AML-193 (cell line): ENCODE data around the gene AKNA.

Experiments used
- DNase-seq, 2 experiments: peaks; one replicate each; lab custom pipeline; 2025; lab: John Stamatoyannopoulos, UW

Gene AKNA

DNA sequence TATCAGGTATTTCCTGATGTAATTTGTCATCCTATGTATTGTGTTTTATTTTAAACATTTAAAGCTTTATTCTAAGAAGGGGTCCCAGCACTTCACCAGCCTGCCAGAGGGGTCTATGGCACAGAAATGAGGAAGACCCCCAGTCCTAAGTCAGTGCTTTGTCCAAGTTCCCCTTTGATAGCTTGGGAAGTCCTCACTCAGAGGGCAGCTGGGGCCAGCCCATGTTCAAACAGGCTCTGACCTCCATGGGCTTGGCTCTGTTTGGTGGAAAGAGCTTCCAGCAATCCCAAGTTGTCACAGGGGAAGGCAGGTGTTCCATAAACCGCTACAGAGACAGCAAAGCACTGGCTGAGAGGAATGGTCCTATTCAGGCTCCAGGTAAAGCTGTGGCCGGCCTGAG, 26.6 kb upstream of the AKNA start:
- DNase-seq = no peak

DNA sequence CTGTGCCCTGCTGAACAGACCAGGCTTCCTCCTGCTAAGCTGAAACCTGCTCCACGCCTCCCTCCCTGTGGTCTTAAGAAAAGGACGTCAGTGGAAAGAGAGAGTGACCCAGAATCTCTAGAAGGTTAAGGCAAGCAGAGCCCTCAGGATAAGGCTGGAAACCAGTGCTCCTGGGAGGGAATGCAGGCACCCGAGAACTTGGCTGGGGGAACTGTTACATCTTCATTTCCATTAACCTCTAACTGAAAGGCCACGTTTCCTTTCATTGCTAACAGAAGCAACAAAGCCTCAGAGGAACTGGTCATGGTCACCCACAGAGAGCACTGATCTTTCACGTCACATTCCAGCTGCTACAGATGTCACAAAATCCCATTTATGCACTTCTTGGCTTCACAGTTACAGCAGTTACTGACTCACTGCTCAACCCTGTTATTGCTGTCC, 26.1 kb upstream of the AKNA start:
- DNase-seq = no peak

DNA sequence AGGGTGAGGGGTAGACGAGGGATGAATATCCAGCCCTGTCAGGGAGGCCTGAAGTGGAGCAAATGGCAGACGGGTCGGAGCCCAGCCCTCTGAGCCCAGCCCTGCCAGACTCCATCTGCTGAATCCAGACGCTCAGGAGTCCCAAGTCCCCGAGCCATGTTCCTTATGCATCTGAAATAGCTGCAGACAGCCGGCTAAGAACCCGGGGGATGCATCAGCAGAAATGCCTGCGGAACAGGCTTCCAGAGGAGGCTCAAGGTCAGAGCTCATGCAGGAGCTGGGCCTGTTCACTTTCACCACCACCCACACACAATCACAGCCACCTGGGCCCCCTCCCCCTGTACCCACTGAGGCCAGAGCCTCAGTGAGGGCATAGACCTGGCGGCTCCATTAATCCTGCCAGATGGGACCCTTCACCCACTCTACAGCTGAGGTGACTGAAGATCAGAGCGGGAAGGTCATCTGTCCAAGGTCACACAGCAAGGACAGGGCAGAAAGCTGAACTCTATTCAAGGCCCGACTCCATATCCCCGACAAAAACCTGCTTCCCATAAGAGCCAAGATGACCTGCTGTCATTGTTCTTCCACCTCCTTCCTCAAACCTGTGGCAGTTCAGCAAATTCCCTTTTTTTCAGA, 24.4 kb upstream of the AKNA start:
- no peak for DNase-seq

DNA sequence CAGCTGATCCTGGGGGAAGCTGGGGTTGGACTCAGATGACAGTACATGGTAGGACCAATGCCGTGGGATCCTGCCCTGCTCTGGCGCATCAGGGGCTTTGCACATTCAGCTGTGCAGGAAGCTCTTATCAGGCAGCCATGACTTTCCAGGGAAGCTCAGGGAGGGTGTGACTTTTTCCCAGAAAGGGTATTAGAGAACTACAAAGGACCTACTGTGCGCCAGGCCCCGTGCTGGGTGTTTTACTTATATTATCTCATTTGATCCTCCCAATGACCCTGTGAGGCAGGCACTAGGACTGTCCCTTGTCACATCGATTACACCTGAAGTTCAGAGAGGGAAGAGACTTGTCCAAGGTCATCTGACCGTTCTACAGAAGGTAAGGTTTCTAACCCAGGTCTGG, 23.7 kb upstream of the AKNA start:
- no peak for DNase-seq

DNA sequence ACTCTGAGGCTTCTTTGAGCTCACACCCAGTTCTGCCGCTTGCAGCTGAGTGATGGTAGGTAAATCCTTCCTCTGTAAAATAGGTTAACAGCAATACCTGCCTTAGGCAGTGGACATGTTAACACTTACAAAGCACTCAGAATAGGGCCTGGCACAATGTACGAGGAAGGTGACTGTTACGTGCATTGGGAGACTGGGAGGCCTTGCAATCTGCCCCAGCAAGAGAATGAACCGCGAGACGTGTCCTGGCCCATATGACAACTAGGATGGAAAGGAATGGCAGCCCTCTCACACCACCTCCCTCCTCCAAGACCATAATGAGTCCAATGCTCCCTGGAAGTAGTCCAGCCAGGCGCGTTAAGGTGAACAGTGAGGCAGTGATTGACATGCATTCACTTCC, 23.1 kb upstream of the AKNA start:
- no peak for DNase-seq

DNA sequence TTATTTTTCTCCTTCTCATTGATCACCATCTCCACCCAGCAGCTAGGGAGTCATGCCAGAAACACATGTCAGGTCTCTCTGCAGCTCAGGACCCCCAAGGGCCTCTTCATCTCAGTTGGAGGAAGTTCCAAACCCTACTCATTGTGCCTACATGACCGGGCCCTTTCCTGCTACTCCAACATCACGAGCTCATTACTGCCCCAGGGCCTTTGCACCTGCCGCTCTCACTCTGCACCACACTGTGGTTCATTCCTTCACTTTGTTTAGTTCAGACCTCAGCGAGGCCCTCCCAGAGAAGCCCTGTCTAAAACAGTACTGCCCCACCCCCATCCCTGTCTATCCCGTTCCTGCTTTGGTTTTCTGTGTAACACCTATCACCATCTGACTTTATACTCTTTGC, 22.1 kb upstream of the AKNA start:
- no peak for DNase-seq

DNA sequence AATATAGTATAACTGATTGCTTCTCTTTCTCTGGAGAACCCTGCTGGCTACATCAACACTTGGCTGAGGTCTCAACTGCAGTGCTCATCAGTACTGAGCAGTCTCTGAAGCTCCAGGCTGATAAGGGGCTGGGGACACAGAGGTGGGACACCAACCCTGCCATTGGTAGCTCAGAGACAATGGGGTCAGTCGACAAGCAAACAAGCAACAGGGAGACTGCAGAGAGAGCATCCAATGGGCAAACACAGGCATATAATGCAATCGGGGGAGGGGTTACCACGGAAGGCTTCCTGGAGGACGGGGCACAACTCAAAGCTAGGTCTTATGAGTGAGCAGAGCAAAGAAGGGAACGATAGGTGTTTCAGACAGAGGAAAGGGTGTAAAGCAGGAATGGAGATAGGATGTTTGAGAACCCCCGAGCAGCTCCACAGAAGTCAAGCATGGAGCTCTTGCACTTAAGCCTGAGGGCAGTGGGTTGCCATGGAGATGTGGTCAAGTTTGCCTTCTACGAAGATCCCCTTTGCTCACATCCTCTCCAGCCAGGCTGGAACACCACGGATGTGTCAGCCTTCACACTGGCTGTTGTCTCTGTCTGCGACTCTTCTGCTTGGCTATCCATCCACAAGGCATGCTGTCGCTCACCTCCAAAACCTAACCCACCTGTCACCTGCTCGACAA, 21.5 kb upstream of the AKNA start:
- peak; percentile 54 to 64 for DNase-seq

DNA sequence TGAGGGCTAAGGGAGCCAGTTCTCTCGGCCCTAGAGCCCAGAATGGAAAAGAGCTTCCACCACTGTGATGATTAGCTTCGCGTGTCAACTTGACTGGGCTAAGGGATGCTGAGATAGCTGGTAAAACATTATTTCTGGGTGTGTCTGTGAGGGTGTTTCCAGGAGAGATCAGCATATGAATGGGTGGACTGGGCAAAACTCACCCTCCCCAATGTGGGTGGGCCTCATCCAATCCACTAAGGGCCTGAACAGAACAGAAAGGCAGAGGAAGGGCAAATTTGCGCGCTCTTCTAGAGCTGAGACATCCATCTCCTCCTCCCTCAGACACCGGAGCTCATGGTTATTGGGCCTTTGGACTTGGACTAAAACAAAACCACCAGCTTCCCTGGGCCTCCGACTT, 20.9 kb upstream of the AKNA start:
- DNase-seq = no peak

DNA sequence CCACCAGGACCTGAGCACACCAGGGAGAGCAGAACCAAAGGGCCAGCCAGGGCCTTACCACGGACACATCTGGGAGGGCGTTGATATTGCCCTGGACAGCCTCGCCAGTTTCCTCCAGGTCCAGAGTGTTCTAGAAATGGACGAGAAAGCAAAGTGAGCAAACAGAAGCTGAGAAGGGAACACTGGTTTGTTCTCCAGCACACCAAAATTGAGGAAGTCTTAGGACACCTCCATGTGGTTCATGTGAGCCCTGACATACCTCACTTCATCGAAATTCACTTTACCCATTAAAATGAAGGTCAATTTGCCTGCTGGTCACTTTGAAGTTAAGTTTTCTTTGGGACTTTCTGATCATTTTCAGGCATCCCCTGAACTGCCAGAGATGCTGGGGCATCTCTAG, 20.1 kb upstream of the AKNA start:
- DNase-seq = no peak

DNA sequence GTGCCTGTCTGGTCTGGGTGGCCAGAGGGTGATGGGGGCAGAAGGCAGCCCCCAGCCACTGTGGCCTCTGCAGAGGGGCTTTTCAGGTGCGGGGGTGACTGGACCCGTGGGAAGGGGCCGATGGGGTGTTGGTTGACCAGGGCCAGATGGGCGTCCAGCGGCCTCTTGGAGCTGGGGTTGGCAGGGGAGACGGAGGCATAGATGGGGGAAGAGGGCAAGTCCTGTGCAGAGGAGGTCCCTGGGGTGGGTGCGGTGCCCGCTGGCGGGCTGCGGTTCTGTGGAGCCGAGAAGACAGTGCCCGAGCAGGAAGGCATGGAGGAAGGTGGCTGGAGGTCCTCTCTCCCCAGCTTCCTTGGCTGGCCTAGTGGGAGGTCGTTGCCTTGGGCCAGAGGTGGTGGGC, 18.7 kb upstream of the AKNA start:
- DNase-seq = no peak

DNA sequence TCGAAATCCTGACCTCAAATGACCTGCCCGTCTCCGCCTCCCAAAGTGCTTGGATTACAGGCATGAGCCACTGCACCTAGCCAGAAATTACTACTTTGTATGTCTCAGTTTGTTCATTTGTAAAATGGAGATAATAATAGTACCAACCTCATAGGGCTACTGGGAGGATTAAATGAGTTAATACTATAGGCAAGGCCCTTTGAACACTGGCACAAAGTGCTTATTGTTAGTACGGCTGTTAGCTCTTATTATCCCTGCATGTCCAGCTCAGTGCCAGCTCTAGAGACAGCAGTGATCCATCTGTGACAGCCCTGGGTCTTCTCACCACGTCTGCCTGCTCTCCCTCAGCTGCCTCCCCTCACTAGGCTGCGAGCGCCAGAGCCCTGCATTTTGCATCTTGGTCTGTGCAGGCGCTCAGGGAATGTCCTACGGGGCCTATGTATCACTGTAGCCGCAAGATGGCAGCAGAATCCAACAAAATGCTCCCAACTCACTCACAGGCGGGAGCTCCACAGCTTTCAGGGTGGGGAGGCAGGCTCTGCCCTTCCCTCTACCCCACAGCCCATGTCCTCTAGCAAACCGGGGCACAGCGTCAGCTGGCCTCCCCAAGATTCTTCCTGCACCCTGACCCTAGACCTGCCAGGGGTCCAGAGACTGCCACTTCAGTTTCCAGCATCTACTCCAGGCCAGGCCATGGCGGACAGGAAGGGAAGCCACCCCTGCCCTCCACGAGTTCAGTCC, 17.7 kb upstream of the AKNA start:
- peak; percentile 64 to 67 for DNase-seq

DNA sequence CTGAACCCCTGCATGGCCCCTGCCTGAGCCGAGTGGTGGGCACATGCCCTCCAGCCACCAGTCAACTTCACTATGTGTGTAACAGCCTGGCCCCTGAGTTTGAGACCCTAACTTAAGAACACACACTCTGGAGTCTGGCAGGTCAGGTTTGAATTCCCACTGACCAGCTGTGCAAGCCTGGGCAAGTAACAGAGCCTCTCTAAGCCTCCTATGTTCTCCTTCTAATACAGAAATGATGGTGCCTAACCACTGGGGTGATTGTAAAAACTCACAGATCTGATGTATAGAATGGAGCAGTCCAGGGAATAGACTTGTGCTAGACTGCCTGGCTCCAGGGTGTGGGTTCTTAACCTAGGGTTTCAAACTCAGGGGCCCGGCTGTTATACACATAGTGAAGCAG, 16.7 kb upstream of the AKNA start:
- no peak for DNase-seq

DNA sequence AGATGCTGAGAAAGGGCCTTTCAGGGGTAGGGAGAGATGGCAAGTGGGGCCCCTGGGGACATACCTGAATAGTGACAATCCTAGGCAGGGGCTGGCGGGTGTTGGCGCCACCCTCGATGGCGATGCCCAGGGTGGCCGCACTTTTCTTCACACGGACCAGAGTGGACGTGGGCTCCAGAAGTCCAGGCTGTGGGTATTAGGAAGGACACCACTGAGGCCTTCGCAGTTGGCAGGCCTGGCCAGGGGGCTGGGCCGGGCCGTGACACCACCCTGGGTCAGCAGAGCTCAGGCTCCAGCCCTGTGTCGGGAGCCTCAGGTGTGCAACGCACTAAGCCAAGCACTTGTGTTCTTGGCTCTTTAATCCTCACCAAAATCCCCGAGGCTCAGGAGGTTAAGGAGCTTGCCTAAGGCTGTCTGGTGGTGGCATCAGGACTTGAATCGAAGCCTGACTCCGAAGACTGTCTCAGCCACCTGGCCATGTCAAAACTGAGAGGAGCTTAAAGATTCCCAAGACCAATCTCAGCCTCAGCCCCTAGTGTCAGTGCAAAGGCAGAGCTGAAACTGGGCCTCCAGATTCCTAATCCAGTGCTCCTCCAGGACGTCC, 15.5 kb upstream of the AKNA start:
- DNase-seq = no peak

DNA sequence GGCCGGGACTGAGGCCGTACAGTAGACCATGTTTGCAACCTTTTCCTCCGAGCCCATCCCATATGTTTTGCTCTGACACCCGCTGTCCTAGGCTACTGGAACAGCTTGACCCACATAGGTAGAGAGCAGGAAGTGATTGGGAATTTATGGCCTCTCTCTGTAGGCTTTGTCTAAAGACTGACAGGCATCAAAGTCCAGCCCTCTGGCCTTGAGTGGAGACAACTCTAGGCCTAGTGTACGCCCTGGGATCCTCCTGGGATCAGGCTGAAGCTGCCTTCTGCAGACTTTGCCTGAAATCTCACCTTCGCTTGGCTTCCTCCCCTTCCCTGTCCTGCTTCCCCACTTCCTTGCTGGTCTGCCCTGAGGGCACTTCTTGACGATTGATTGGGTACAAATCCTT, 13.6 kb upstream of the AKNA start:
- DNase-seq = no peak

DNA sequence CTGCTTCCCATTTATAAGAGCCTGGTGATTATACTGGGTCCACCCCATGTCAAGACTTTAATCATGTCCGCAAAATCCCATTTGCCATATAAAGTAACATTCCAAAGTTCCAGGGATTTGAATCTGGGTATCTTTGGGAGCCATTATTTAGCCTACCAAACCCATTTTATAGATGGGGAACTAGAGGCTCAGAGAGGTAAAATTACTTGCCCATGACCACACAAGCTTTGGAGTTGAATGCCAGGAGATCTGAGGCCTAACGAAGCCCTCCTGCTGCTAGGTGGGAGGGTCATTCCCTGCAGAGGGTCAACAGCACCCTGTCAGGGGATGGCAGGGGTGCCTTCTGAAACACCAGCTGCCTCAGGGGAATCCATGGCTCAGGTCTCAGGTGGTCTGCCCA, 13.0 kb upstream of the AKNA start:
- no peak for DNase-seq

DNA sequence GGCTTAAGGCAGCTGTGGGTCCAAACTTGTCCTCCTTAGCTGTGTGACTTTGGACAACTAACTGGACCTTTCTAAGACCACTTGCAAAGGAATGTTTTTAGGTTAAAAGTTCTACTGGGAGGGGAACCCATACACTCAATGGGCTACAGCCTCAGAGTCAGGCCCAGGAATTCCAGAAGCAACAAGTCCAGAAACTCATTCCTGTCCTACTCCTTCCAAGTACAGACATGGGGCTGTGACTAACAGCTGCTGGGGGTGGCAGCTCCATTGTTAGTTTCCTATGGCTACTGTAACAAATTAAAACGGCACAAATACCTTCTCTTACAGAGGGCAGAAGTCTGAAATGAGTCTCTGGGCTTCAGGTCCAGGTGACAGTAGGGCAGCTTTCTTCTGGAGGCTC, 12.4 kb upstream of the AKNA start:
- no peak for DNase-seq

DNA sequence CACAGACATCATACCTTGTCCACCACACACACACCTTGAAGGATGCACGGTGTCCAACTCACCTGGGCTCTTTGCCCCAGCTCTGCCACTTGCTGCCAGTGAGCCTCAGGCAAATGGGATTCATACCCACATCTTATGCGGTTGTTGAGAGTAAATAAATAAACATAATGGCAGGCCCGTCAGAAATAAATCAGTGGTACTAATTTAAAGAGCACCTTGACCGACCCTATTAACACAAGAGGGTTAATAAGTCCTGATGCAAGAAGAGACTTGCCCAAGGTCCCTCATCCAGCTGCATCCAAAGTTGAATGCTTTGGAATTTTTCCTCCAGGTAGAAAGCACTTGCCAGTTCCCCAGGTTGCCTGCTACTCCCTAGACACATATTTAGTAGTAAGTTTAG, 11.6 kb upstream of the AKNA start:
- DNase-seq = no peak

DNA sequence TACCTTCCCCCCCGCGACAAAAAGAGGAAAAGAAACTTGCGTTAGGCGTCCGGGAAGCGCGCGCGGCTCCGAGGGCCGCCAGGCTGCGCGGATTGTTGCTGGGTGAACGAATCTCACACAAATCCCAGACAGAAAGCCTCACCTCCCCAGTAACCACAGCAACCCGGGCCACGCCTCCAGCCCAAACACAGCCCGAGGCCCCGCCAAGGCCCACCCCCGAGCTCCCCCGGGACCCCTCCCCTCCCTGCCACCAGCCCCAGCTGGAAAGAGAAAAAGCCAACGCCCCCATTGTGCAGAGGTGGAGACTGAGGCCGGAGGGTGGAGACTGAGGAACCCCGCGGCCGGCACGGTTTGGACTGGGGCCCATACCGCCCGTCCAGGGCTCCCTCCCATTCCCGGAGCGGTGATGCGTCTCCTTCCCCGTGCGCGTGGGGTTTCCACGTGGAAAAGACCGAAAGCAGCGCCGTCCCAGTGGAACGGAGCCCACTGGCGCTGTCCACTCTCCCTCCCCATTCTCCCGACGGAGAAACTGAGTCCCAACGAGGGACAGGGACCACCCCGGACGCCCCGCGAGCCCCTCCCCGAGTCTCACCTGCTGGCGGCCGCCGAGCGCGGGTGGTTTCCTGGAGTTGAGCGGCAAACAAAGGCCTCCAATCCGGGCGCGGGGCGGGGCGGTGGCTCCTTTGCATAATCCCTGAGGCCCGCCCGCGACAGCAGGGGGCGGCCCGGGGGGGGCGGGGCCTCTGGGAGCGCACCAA, 10.2 kb upstream of the AKNA start:
- DNase-seq = peak; percentile 85 to 90

DNA sequence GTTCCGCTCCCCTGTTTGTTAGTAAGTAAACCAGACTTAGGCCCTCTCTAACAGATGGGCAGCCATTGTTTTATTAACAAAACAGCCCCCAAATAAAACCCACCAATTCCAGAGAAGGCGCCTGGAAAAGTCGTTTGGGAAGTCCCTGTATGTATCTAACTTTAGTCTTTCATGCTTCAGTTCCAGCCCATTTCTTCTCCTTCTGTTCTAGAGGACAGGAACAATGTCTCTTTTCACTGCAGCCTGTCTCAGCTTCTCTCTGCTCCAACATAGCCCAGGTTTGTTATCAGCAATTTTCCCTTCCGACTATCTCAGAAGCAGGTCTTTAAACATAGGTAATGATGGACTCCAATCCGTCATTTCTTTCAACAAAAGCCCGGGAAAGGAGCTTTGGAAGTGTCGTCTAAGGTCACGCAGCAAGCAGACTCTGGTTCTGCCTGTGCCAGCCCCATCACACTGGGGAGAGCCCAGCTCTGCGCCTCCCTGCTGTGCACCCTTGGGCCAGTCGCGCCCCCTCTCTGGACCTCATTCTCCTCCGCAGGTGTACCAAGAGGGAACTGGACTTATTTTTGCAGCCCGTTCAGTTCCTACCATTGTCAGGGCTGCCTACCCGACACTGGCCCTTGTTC, 9.6 kb upstream of the AKNA start:
- no peak for DNase-seq

DNA sequence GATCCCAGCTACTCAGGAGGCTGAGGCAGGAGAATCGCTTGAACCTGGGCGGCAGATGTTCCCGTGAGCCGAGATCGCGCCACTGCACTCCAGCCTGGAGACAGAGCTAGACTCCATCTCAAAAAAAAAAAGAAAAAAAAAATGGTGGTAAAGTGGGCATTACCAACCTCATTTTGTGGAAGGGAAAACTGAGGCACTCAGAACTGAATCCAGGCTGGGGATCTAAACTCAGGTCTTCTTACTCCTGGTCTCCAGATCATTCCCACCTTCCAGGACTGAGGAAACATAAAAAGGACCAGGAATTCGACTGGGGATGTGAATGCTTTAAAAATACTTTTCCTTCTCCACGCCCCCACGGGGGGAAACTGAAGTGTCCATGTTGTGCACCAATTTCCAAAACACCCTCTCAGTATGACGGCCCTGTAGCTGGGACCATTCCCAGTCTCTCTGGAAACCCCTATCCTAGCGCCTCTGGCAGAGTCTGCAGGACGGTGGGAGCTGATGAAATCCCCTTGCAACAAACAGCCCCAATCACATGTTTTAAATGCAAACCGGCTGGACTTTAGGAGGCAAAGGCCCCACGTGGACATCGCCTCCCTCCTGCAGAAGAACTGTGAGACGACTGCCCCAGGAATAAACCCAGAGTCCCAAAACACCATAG, 8.9 kb upstream of the AKNA start:
- no peak for DNase-seq

DNA sequence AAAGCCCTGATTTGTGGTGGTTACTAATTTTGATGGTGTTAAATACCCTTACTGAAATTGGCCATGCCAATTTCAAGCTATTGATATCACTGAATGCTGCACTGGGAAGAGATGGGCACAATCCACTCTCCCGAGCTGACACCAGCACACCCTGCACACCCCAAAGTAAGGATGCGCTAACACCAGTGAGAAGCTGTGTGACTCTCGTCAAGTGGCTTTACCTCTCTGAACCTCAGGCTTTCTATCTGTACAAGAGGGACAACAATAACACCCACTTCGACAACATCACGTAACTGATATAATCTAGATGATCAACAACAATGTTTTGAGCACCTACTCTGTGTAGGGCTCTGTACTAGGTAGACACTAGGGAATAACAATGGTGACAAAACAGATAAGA, 8.0 kb upstream of the AKNA start:
- no peak for DNase-seq

DNA sequence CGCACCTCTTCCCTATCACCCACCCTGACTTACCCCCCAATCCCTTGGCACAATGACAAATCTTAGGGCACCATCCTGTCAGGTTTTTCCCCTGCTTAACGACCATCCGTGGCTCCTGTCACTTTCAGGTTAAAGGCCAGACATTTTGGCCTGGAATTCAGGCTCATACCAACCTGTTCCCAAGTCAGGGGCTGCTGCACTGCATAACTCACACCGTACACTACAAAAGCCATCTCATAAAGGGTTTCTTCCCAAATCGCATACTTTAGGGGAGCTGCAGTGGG, 7.5 kb upstream of the AKNA start:
- DNase-seq = no peak
